ENCODE measurements around the gene MEA1. TPM values are rescaled to one million over a fixed set of nuclear protein-coding genes. Genes with fewer than 3 reads are reported as not detected.

MEA1 gene
- total RNA-seq, 4 donors from 2014 or later = 25.0 to 33.5 (median 25.9) TPM

DNA sequence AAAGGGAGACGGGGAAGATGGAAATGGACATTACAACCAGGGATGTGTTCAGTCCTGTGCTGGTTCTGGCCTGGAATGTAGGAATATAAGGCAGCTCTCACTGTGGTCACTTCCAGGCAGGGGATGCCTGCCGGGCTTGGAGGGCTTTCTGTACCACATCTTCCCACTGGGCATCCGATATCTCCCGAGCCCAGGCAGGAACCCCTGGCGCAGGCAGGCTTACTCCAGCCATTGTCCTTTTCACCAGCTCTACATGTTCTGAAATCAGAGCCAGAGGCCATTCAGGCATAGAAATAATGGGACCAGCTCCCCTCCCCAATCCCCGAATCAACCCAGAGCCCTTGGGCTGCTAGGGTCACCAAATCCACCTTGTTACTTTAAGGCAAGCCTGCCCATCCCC is 1.4 kb downstream of the MEA1 start:
- Histone ChIP-seq H3K27me3 (no peaks in the 10 kb centered on the region), H3K36me3 (peaks cover 0 to 53% of the 10 kb centered on the region in 2 donors), H3K9me3 (no peaks in the 10 kb centered on the region), H3K4me3 (no peak overlapping the region), H3K27ac (peak overlapping the region in 1 of 4 donors; percentile 91), H3K4me1 (peaks cover 39 to 43% of the 10 kb centered on the region in 2 donors)
- no peak for ATAC-seq
- intact Hi-C loops (cut with DNase I; ENCODE audit: low total_unique reads) (loop anchor here (2.0 to 10.0 kb wide), 4 partner anchors 28 to 1278 kb away; partner anchors contain the start of genes MRPS10, PPP2R5D and TFEB), in situ Hi-C loops (cut with MboI; ENCODE audit: low sequenced_read_pairs in 4 of 4) (loop anchor here in 1 of 4 donors (10.0 kb wide), 1 partner anchor 448 kb away; the partner anchor contains the start of gene UBR2)
- TF ChIP-seq POLR2A (IDR thresholded peaks at IDR 0.05) = no peak
- TF ChIP-seq, protein P1, sequence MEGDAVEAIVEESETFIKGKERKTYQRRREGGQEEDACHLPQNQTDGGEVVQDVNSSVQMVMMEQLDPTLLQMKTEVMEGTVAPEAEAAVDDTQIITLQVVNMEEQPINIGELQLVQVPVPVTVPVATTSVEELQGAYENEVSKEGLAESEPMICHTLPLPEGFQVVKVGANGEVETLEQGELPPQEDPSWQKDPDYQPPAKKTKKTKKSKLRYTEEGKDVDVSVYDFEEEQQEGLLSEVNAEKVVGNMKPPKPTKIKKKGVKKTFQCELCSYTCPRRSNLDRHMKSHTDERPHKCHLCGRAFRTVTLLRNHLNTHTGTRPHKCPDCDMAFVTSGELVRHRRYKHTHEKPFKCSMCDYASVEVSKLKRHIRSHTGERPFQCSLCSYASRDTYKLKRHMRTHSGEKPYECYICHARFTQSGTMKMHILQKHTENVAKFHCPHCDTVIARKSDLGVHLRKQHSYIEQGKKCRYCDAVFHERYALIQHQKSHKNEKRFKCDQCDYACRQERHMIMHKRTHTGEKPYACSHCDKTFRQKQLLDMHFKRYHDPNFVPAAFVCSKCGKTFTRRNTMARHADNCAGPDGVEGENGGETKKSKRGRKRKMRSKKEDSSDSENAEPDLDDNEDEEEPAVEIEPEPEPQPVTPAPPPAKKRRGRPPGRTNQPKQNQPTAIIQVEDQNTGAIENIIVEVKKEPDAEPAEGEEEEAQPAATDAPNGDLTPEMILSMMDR (IDR thresholded peaks at IDR 0.05 in 4 of 5, conservative IDR thresholded peaks at IDR 0.05 in 1 of 5) = no peak
- no peak for DNase-seq

DNA sequence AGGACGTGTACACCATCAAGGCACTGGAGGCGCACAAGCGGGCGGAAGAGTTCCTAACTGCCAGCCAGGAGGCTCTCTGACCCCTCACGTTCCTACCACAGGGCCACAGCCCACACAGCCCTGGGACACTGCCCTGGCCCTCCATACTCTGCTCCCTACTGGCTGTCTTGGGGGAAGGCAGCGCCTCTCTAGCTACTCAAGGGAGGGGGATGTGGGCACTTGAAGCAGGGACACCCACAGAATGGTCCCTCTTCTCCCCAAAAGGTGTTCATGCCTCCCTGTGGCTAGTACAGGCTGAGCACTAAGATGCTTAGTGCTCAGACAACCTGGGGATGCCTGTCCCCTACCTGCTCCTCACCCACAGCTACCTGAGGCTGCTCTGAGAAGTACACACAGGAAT is 2.5 kb downstream of the MEA1 start:
- Histone ChIP-seq H3K4me1 (peaks cover 27 to 31% of the 10 kb centered on the region in 2 donors), H3K27me3 (no peaks in the 10 kb centered on the region), H3K9me3 (no peaks in the 10 kb centered on the region), H3K36me3 (peaks cover 0 to 58% of the 10 kb centered on the region in 2 donors), H3K4me3 (no peak overlapping the region), H3K27ac (no peak overlapping the region)
- in situ Hi-C loops (cut with MboI; ENCODE audit: low sequenced_read_pairs in 4 of 4) = loop anchor here in 1 of 4 donors (10.0 kb wide), 1 partner anchor 446 kb away; the partner anchor contains the start of gene UBR2
- TF ChIP-seq, protein P1 (IDR thresholded peaks at IDR 0.05 in 4 of 5, conservative IDR thresholded peaks at IDR 0.05 in 1 of 5) = no peak
- TF ChIP-seq POLR2A (IDR thresholded peaks at IDR 0.05) = no peak
- intact Hi-C loops (cut with DNase I; ENCODE audit: low total_unique reads) = loop anchor here (10.0 kb wide), 2 partner anchors 796 to 1276 kb away; partner anchors contain the start of genes MRPS10 and TFEB
- DNase-seq = no peak
- ATAC-seq = no peak

DNA sequence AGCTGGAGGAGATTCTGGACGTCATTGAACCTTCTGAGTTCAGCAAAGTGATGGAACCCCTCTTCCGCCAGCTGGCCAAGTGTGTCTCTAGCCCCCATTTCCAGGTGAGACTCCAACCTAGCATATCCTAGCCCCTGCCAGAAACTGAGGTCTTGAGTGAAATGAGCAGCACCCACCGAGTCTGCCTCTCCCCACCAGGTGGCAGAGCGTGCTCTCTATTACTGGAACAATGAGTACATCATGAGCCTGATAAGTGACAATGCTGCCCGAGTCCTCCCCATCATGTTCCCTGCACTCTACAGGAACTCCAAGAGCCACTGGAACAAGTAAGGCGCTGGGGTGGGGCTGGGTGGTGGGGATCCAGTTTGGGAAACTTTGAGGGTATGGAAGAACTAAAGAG is 4.6 kb downstream of the MEA1 start:
- DNase-seq = peak in 1 of 2 donors; percentile 59
- intact Hi-C loops (cut with DNase I; ENCODE audit: low total_unique reads) = loop anchor here (2.0 kb wide), 1 partner anchor 134 kb away; no protein-coding TSS in a partner anchor
- Histone ChIP-seq H3K27me3 (no peaks in the 10 kb centered on the region), H3K4me1 (peaks cover 15 to 20% of the 10 kb centered on the region in 2 donors), H3K36me3 (peaks cover 0 to 58% of the 10 kb centered on the region in 2 donors), H3K4me3 (no peak overlapping the region), H3K9me3 (no peaks in the 10 kb centered on the region), H3K27ac (peak overlapping the region in 1 of 4 donors; percentile 27)
- no peak for ATAC-seq
- TF ChIP-seq, protein P1 (IDR thresholded peaks at IDR 0.05 in 4 of 5, conservative IDR thresholded peaks at IDR 0.05 in 1 of 5) = peak in 4 of 5 experiments; percentile 46 to 56 (median 52)
- no peak for TF ChIP-seq POLR2A (IDR thresholded peaks at IDR 0.05)
- in situ Hi-C loops (cut with MboI; ENCODE audit: low sequenced_read_pairs in 4 of 4) = no loop called here

DNA sequence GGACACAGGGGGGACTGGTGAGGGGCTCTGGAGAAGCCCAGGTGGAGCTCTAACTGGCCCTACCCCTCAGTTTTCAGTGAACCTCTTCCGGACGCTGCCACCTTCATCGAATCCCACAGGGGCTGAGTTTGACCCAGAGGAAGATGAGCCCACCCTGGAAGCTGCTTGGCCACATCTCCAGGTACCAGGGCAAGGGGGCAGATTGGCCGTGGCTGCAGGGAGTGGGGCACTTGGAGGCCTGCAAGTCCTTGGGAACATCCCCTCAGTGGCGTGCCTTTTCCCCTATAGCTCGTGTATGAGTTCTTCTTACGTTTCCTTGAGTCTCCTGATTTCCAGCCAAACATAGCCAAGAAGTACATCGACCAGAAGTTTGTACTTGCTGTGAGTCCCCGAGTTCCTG is 6.6 kb downstream of the MEA1 start:
- intact Hi-C loops (cut with DNase I; ENCODE audit: low total_unique reads) = no loop called here

More for the DNA sequence above, 6.6 kb downstream of the MEA1 start:
- peaks cover 6% of the 10 kb centered on the region in 2 donors for H3K4me1 ChIP-seq
- no peak overlapping the region for H3K27ac ChIP-seq
- H3K9me3 ChIP-seq = no peaks in the 10 kb centered on the region
- no peak overlapping the region for H3K4me3 ChIP-seq
- no peak for ATAC-seq
- H3K27me3 ChIP-seq = no peaks in the 10 kb centered on the region
- TF ChIP-seq, protein P1 (IDR thresholded peaks at IDR 0.05 in 4 of 5, conservative IDR thresholded peaks at IDR 0.05 in 1 of 5) = no peak
- no peak for TF ChIP-seq POLR2A (IDR thresholded peaks at IDR 0.05)
- in situ Hi-C loops (cut with MboI; ENCODE audit: low sequenced_read_pairs in 4 of 4) = no loop called here
- peaks cover 0 to 57% of the 10 kb centered on the region in 2 donors for H3K36me3 ChIP-seq
- no peak for DNase-seq
